ENCODE measurements around the gene RTL5.

GRCh38 chrX:72123471-72124185 is 8.1 kb downstream of the RTL5 start:
- TF ChIP-seq MAX (IDR thresholded peaks at IDR 0.05) = no peak
- TF ChIP-seq REST (IDR thresholded peaks at IDR 0.05) = no peak
- no peak for TF ChIP-seq GABPA (IDR thresholded peaks at IDR 0.05 in 1 of 2, conservative IDR thresholded peaks at IDR 0.05 in 1 of 2)
